ENCODE measurements around the gene RASGRF1.

The RASGRF1 gene

DNA sequence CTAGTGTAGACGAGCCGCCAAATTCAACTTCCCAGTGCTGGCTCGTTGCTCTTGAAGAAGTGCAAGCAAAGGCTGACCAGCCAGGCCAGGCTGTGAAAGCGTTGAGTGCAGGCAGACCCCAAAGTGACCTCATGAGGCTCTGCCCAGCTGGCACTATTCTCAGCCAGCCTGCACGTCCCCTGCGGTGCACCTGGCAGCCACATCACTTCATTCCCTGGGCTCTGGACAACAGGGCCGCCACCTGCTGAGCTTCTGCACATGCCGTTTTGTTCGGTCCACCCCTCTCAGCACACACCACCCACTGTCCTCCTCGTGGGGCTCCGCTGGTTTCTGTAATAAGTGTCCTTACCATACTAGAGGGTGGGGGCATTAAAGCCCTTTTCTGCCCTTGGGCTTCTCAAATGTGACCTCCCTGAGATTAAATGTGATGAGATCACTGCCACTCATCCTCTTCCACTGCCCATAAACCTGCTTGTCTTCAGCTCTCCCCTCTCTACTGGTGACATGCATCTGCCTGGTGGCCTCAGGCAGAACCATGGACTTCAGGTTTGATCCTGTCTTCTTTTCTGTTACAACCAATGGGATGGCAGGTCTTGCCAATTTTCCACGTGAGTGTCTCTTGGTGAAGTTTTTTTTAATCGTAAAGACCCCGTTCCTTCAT is 6.1 kb downstream of the RASGRF1 start:
- Histone ChIP-seq H3K4me1 (ENCODE audit: low read depth, poor library complexity, severe bottlenecking) (no peaks in the 10 kb centered on the region), H3K36me3 (ENCODE audit: insufficient read depth) (no peaks in the 10 kb centered on the region), H3K27me3 (ENCODE audit: insufficient read depth, low read depth) (no peaks in the 10 kb centered on the region), H4K20me1 (ENCODE audit: insufficient read depth) (no peaks in the 10 kb centered on the region), H3K9ac (no peak overlapping the region), H3K4me3 (IDR thresholded peaks at IDR 0.05; ENCODE audit: insufficient read depth, low read depth, low read length) (no peak overlapping the region), H3K79me2 (ENCODE audit: insufficient read depth, low read depth) (no peaks in the 10 kb centered on the region), H3K4me2 (no peak overlapping the region), H2AFZ (ENCODE audit: low read depth) (no peak overlapping the region), H3K27ac (no peak overlapping the region)
- TF ChIP-seq, protein P1, sequence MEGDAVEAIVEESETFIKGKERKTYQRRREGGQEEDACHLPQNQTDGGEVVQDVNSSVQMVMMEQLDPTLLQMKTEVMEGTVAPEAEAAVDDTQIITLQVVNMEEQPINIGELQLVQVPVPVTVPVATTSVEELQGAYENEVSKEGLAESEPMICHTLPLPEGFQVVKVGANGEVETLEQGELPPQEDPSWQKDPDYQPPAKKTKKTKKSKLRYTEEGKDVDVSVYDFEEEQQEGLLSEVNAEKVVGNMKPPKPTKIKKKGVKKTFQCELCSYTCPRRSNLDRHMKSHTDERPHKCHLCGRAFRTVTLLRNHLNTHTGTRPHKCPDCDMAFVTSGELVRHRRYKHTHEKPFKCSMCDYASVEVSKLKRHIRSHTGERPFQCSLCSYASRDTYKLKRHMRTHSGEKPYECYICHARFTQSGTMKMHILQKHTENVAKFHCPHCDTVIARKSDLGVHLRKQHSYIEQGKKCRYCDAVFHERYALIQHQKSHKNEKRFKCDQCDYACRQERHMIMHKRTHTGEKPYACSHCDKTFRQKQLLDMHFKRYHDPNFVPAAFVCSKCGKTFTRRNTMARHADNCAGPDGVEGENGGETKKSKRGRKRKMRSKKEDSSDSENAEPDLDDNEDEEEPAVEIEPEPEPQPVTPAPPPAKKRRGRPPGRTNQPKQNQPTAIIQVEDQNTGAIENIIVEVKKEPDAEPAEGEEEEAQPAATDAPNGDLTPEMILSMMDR (conservative IDR thresholded peaks at IDR 0.05; ENCODE audit: low read depth, low read length) = no peak

DNA sequence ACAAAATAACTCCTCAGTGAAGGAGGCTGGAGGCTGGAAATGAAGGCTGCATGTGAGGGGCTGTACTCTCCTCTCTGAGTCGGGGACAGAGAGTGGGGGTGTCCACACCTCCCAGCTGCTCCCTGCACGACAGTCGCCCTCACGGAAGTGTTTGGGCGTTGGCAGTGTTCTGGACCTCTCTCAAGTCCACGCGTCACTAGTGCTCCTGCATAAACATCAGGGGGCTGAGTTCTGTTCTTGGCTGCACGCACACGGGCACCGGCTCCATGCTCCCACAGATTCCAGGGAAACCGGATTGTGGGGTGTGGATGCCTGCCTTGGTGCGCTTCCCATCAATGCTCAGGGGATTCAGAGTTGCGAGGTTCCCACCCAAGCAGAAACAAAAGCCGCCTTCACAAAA is 7.4 kb downstream of the RASGRF1 start:
- Histone ChIP-seq H3K27me3 (ENCODE audit: insufficient read depth, low read depth) (no peaks in the 10 kb centered on the region), H3K4me1 (ENCODE audit: low read depth, poor library complexity, severe bottlenecking) (no peaks in the 10 kb centered on the region)

DNA sequence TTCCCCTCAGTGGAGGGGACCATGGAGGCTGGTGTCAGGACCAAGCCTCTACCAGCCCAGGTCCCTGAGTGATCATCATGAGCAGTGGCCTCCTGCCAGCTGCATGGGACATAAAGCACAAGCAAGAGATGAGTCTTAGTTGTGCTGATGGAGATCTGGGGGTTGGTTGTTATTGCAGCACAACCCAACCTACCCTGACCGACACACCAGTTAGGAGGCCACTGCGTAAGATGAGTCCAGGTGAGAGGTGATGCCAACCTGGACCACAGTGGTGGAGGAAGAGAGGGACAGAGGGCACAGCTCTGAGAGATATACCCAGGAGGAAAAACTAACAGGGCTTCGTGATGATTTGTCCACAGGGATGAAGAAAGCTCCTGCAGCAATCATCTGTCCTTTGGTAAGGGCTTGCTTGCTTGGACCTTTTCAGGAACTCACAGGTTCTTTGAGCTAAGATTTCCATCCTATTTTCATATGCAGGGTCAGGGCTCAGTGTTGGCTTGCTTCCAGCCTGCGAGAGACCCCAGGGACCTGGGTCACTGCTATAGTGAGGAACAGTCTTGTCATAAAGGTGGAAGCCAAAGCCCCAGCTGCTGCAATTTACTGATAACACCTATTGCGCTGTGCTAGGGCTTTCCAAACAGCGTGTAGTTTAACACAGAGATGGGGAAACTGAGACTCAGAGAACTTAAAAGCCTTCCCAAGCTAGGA is 8.1 kb downstream of the RASGRF1 start:
- H3K4me3 ChIP-seq (IDR thresholded peaks at IDR 0.05; ENCODE audit: insufficient read depth, low read depth, low read length) = no peak overlapping the region
- H3K9ac ChIP-seq = no peak overlapping the region
- no peaks in the 10 kb centered on the region for H3K79me2 ChIP-seq (ENCODE audit: insufficient read depth, low read depth)
- H3K4me2 ChIP-seq = no peak overlapping the region
- no peak overlapping the region for H3K27ac ChIP-seq
- no peaks in the 10 kb centered on the region for H4K20me1 ChIP-seq (ENCODE audit: insufficient read depth)
- no peaks in the 10 kb centered on the region for H3K27me3 ChIP-seq (ENCODE audit: insufficient read depth, low read depth)
- no peak overlapping the region for H2AFZ ChIP-seq (ENCODE audit: low read depth)
- H3K36me3 ChIP-seq (ENCODE audit: insufficient read depth) = no peaks in the 10 kb centered on the region
- TF ChIP-seq, protein P1 (conservative IDR thresholded peaks at IDR 0.05; ENCODE audit: low read depth, low read length) = no peak
- no peaks in the 10 kb centered on the region for H3K4me1 ChIP-seq (ENCODE audit: low read depth, poor library complexity, severe bottlenecking)

More for the DNA sequence above, 7.4 kb downstream of the RASGRF1 start:
- no peak overlapping the region for H2AFZ ChIP-seq (ENCODE audit: low read depth)
- TF ChIP-seq, protein P1 (conservative IDR thresholded peaks at IDR 0.05; ENCODE audit: low read depth, low read length) = no peak
- no peaks in the 10 kb centered on the region for H3K36me3 ChIP-seq (ENCODE audit: insufficient read depth)
- no peak overlapping the region for H3K4me2 ChIP-seq
- H3K9ac ChIP-seq = no peak overlapping the region
- H4K20me1 ChIP-seq (ENCODE audit: insufficient read depth) = no peaks in the 10 kb centered on the region
- no peak overlapping the region for H3K27ac ChIP-seq
- H3K79me2 ChIP-seq (ENCODE audit: insufficient read depth, low read depth) = no peaks in the 10 kb centered on the region
- H3K4me3 ChIP-seq (IDR thresholded peaks at IDR 0.05; ENCODE audit: insufficient read depth, low read depth, low read length) = no peak overlapping the region

DNA sequence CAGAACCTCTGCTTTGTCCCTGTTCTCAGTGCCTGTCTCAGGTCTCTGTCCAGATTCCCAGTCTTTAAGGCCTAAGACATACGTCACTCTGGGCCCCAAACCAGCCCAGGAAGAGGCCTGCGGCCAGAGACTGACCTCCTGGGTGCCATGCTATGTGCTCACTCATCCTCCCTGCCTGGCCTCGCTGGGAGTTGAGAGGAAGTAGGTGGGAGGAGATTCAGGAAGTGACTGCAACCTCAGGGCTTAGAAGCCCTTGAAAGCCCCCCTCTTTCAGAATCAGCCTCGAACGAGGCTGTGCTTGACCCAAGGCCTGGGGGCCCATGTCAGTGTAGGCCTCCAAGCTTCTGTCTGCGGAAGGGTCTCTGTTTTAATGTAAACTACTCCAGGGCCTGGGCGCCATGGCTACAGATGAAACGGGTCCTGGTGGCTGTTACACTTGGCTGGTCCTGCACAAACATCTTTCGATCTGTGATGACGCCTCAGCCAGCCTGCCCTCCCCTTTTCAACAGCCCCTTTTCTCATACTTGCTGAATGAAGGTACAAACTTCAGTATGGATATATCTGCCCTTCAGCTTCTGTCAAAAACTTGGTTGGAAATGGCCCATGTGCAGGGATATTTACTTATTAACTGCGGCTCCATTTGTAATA is 11.7 kb downstream of the RASGRF1 start:
- Histone ChIP-seq H3K4me3 (IDR thresholded peaks at IDR 0.05; ENCODE audit: insufficient read depth, low read depth, low read length) (no peak overlapping the region), H3K9ac (no peak overlapping the region), H2AFZ (ENCODE audit: low read depth) (no peak overlapping the region), H3K27ac (no peak overlapping the region), H3K36me3 (ENCODE audit: insufficient read depth) (no peaks in the 10 kb centered on the region), H3K27me3 (ENCODE audit: insufficient read depth, low read depth) (no peaks in the 10 kb centered on the region), H3K4me2 (no peak overlapping the region), H3K79me2 (ENCODE audit: insufficient read depth, low read depth) (no peaks in the 10 kb centered on the region), H4K20me1 (ENCODE audit: insufficient read depth) (no peaks in the 10 kb centered on the region), H3K4me1 (ENCODE audit: low read depth, poor library complexity, severe bottlenecking) (no peaks in the 10 kb centered on the region)
- TF ChIP-seq, protein P1 (conservative IDR thresholded peaks at IDR 0.05; ENCODE audit: low read depth, low read length) = no peak
